Measurements from ENCODE around the gene PEDS1. TPM values are rescaled to one million over a fixed set of nuclear protein-coding genes. Genes with fewer than 3 reads are reported as not detected.

PEDS1 gene
- total and polyA plus RNA-seq, 10 of the 15 experiments (the other 5 are each of a cell fraction or from before 2014, with no cell fraction given) = 1.7 to 25.6 (median 16.8) TPM

DNA sequence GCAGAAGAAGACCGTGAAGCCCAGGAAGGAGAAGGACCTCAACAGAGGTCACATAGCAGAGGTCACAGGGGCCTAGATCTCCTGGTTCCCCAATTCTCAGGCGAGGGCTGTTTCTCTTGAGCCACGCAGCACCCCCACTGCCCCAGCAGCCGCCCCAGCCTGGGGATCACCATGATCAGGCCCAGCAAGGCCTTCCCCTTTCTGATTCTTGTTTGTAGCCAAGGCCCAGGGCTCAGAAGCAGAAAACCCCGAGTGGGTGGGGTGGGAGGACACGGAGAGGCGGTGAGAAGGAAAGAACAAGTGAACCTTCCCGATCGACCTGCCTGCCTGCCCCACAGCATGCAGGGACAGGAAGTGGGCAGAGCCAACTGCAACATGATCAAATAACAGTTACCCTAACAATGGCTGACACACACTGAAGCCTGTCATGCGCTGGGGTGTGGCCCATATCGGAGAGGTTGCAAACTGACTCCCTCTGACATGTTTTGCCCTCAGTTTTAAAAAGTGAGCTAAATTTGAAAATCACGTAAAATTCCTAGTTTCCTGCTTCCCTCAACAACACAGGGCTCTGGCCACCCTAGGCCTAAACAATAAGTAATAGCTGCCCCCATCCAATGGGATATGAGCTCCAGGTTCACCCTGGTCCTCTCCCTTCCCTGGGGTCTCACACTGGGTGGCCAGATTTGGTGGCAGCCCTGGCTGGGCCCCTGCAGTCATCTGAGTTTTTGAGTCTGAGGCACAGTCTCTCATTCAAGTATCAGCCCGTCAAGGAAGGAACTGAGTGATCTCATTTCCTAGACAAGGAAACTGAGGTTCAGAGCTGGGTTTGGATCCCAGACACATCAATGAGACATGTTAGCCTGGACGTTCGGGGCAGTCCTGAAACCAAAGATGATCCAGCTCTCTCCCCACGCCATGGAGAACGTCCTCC lies 6.5 kb downstream of the PEDS1 start (continued):
- TF ChIP-seq DPF2 (IDR thresholded peaks at IDR 0.05) = 0 out of 2 replicates have a peak, but pooled peaks have one; percentile 39
- TF ChIP-seq NR2F1 (conservative IDR thresholded peaks at IDR 0.05) = peak; percentile 85
- 0 out of 2 replicates have a peak, but pooled peaks have one; percentile 18 for TF ChIP-seq TCF12 (IDR thresholded peaks at IDR 0.05; ENCODE audit: low read depth, low read length)
- TF ChIP-seq RB1 (IDR thresholded peaks at IDR 0.05; ENCODE audit: borderline replicate concordance) = 0 out of 2 replicates have a peak, but pooled peaks have one; percentile 40
- TF ChIP-seq TAF1 (IDR thresholded peaks at IDR 0.05; ENCODE audit: borderline replicate concordance, low read depth, low read length) = 0 out of 2 replicates have a peak, but pooled peaks have one; percentile 54
- no peak for TF ChIP-seq NFXL1 (IDR thresholded peaks at IDR 0.05; ENCODE audit: borderline replicate concordance)
- TF ChIP-seq CREB1 (IDR thresholded peaks at IDR 0.05; ENCODE audit: low read depth) = 0 out of 2 replicates have a peak, but pooled peaks have one; percentile 47
- peak; percentile 8 to 23; a peak in 1 of 4 replicates for TF ChIP-seq EP300 (IDR thresholded peaks at IDR 0.05; ENCODE audit: borderline replicate concordance in 1 of 2, control insufficient read depth in 1 of 2, low read depth in 2 of 2, low read length in 2 of 2)
- no peak for TF ChIP-seq NFIC (IDR thresholded peaks at IDR 0.05; ENCODE audit: low read depth, low read length)
- TF ChIP-seq CHD2 (IDR thresholded peaks at IDR 0.05; ENCODE audit: borderline replicate concordance, low read depth, low read length) = peak; percentile 36; the same call in 1 of the 2 replicates
- 0 out of 2 replicates have a peak, but pooled peaks have one; percentile 36 for TF ChIP-seq EED (IDR thresholded peaks at IDR 0.05; ENCODE audit: low read depth)
- no peak for TF ChIP-seq NFYA (IDR thresholded peaks at IDR 0.05; ENCODE audit: borderline replicate concordance, low read depth, low read length)
- no peak for TF ChIP-seq BRCA1 (IDR thresholded peaks at IDR 0.05; ENCODE audit: low read depth, low read length)
- TF ChIP-seq SIX5 (IDR thresholded peaks at IDR 0.05; ENCODE audit: low read depth, low read length, severe bottlenecking) = no peak
- TF ChIP-seq ZNF24 (IDR thresholded peaks at IDR 0.05) = peak; percentile 53; the same call in 1 of the 2 replicates
- TF ChIP-seq, protein P1, sequence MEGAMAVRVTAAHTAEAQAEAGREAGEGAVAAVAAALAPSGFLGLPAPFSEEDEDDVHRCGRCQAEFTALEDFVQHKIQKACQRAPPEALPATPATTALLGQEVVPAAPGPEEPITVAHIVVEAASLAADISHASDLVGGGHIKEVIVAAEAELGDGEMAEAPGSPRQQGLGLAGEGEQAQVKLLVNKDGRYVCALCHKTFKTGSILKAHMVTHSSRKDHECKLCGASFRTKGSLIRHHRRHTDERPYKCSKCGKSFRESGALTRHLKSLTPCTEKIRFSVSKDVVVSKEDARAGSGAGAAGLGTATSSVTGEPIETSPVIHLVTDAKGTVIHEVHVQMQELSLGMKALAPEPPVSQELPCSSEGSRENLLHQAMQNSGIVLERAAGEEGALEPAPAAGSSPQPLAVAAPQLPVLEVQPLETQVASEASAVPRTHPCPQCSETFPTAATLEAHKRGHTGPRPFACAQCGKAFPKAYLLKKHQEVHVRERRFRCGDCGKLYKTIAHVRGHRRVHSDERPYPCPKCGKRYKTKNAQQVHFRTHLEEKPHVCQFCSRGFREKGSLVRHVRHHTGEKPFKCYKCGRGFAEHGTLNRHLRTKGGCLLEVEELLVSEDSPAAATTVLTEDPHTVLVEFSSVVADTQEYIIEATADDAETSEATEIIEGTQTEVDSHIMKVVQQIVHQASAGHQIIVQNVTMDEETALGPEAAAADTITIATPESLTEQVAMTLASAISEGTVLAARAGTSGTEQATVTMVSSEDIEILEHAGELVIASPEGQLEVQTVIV (IDR thresholded peaks at IDR 0.05; ENCODE audit: borderline replicate concordance, partially characterized antibody) = no peak
- TF ChIP-seq IKZF2 (IDR thresholded peaks at IDR 0.05) = peak in 1 of 2 experiments; percentile 30; a peak in 1 of 4 replicates
- TF ChIP-seq, protein P2, sequence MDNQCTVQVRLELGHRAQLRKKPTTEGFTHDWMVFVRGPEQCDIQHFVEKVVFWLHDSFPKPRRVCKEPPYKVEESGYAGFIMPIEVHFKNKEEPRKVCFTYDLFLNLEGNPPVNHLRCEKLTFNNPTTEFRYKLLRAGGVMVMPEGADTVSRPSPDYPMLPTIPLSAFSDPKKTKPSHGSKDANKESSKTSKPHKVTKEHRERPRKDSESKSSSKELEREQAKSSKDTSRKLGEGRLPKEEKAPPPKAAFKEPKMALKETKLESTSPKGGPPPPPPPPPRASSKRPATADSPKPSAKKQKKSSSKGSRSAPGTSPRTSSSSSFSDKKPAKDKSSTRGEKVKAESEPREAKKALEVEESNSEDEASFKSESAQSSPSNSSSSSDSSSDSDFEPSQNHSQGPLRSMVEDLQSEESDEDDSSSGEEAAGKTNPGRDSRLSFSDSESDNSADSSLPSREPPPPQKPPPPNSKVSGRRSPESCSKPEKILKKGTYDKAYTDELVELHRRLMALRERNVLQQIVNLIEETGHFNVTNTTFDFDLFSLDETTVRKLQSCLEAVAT (IDR thresholded peaks at IDR 0.05) = peak; percentile 85
- TF ChIP-seq ETV6 (conservative IDR thresholded peaks at IDR 0.05 in 1 of 2, IDR thresholded peaks at IDR 0.05 in 1 of 2; ENCODE audit: borderline replicate concordance in 1 of 2, low read depth in 1 of 2) = 0 out of 4 replicates have a peak, but pooled peaks of 1 of the 2 experiments have one; percentile 41
- peak; percentile 24; the same call in 1 of the 2 replicates for TF ChIP-seq GATAD2B (conservative IDR thresholded peaks at IDR 0.05; ENCODE audit: low read depth)
- TF ChIP-seq NFYB (IDR thresholded peaks at IDR 0.05; ENCODE audit: insufficient read depth, low read depth, low read length) = 0 out of 2 replicates have a peak, but pooled peaks have one; percentile 17
- TF ChIP-seq, protein P3, sequence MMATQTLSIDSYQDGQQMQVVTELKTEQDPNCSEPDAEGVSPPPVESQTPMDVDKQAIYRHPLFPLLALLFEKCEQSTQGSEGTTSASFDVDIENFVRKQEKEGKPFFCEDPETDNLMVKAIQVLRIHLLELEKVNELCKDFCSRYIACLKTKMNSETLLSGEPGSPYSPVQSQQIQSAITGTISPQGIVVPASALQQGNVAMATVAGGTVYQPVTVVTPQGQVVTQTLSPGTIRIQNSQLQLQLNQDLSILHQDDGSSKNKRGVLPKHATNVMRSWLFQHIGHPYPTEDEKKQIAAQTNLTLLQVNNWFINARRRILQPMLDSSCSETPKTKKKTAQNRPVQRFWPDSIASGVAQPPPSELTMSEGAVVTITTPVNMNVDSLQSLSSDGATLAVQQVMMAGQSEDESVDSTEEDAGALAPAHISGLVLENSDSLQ (IDR thresholded peaks at IDR 0.05) = peak; percentile 92

All from GM12878 (cell line).